HepG2 (cell line): ENCODE results near the gene ZMIZ1. TPM values are rescaled to one million over a fixed set of nuclear protein-coding genes. Genes with fewer than 3 reads are reported as not detected.
A peak's percentile ranks its signal among the peaks of the same experiment; 100 is the strongest.

Experiments used
- ATAC-seq: fragments of 200-7000 bp; cut with Tn5 transposase; 3 replicates; pipeline ENCODE4 v1.9.1; 2020; ENCODE audit warnings: mild to moderate bottlenecking, moderate library complexity
- BruUV-seq: library from RNA; stranded (reverse); fragments of 400-500 nt; replicated peaks from 2 replicates; lab custom pipeline; 2021; lab: Mats Ljungman, UMichigan
- CTCF ChIA-PET: fragments of 300-600 bp; formaldehyde crosslinking; extraction: SDS; loops from one replicate; lab custom pipeline; 2021; ENCODE audit warnings: low total read pairs, inconsistent platforms, low intra/inter-chr PET ratio; lab: Yijun Ruan, JAX
- POLR2A ChIA-PET: fragments of 350-600 bp; sonication (Branson Sonifier 250); formaldehyde crosslinking; loops from one replicate; lab custom pipeline; 2020; ENCODE audit warnings: antibody characterized with exemption, inconsistent platforms; lab: Yijun Ruan, JAX
- DNase-seq: peaks from one replicate; pipeline ENCODE4 v3.0.0-alpha.2; 2015; ENCODE audit warnings: low spot score
- FAIRE-seq: peaks from 3 replicates; lab custom pipeline; 2011; peaks lifted over from hg19 to GRCh38; lab: Jason Lieb, UNC
- H2AFZ ChIP-seq: one replicate; pipeline ENCODE4 v1.6.1; 2011; ENCODE audit warnings: low read length, inconsistent platforms
- H3K27ac ChIP-seq: fragments of 300-600 bp; 3 replicates; pipeline ENCODE4 v1.8.0; 2011; ENCODE audit warnings: mixed run types, mild to moderate bottlenecking, mixed read lengths, low read length, inconsistent platforms; ENCODE audit not compliant: insufficient read depth; ENCODE audit errors: extremely low read length
- H3K27me3 ChIP-seq, 2 experiments: fragments of 200-600 bp in 1 of 2; 2 replicates in 1 of 2; 3 replicates in 1 of 2; pipeline versions ENCODE4 v1.6.0 to v1.8.0; 2011; ENCODE audit warnings: low read length in 2 of 2, mild to moderate bottlenecking in 2 of 2, moderate library complexity in 2 of 2, inconsistent platforms in 1 of 2; ENCODE audit not compliant: insufficient read depth in 2 of 2, control insufficient read depth in 1 of 2
- H3K36me3 ChIP-seq, 2 experiments: fragments of 200-600 bp in 1 of 2; replicated peaks in 1 of 2; 2 replicates in 1 of 2; 3 replicates in 1 of 2; pipeline versions ENCODE4 v1.5.1 to v1.8.0; 2011; ENCODE audit warnings: low read length in 2 of 2, inconsistent platforms in 1 of 2; ENCODE audit not compliant: insufficient read depth in 2 of 2, control insufficient read depth in 1 of 2
- H3K4me1 ChIP-seq: 2 replicates; pipeline ENCODE4 v1.5.1; 2012; ENCODE audit warnings: low read length, inconsistent platforms; ENCODE audit not compliant: insufficient read depth
- H3K4me2 ChIP-seq: 2 replicates; pipeline ENCODE4 v1.6.0; 2011; ENCODE audit warnings: low read depth, low read length, inconsistent platforms
- H3K4me3 ChIP-seq, 3 experiments: fragments of 200-600 bp in 1 of 3; sonication (generic), shearing (Covaris generic) in 1 of 3; replicated peaks in 1 of 3; 2 replicates each; pipeline ENCODE4 v1.5.1; 2011 to 2016; ENCODE audit warnings: low read length in 3 of 3, inconsistent platforms in 2 of 3, low read depth in 2 of 3, mild to moderate bottlenecking in 2 of 3, control low read depth in 1 of 3, mixed read lengths in 1 of 3; ENCODE audit not compliant: insufficient read depth in 1 of 3
- H3K79me2 ChIP-seq: one replicate; pipeline ENCODE4 v1.6.1; 2011; ENCODE audit warnings: low read length, inconsistent platforms; ENCODE audit not compliant: insufficient read depth
- H3K9ac ChIP-seq: 2 replicates; pipeline ENCODE4 v1.6.0; 2011; ENCODE audit warnings: mild to moderate bottlenecking, low read depth, low read length, inconsistent platforms; ENCODE audit not compliant: insufficient read depth
- H3K9me3 ChIP-seq: 2 replicates; pipeline ENCODE4 v1.5.1; 2012; ENCODE audit warnings: mild to moderate bottlenecking, low read length
- H4K20me1 ChIP-seq: 2 replicates; pipeline ENCODE4 v1.6.0; 2011; ENCODE audit warnings: inconsistent platforms, mild to moderate bottlenecking, low read length, moderate library complexity; ENCODE audit not compliant: insufficient read depth
- ATF2 ChIP-seq: sonication (generic); formaldehyde crosslinking; IDR thresholded peaks from 2 replicates; pipeline ENCODE4 v1.4.0; 2020; ENCODE audit warnings: missing genetic modification reagents
- BRD4 ChIP-seq: sonication (generic); formaldehyde crosslinking; IDR thresholded peaks from 2 replicates; pipeline ENCODE4 v1.4.0; 2020; ENCODE audit warnings: missing genetic modification reagents
- KAT2B ChIP-seq: fragments of 150-350 bp; IDR thresholded peaks from 2 replicates; pipeline ENCODE4 v1.6.1; 2014; ENCODE audit warnings: low read depth, low read length, borderline replicate concordance
- LCORL ChIP-seq, 2 experiments: fragments of 450-650 bp in 1 of 2; sonication (generic) in 1 of 2; formaldehyde crosslinking in 1 of 2; IDR thresholded peaks; 2 replicates each; pipeline versions ENCODE4 v1.5.0 to v1.6.1; 2017 to 2020; ENCODE audit warnings: antibody characterized with exemption in 1 of 2, missing genetic modification reagents in 1 of 2
- ZNF768 ChIP-seq: sonication (generic); formaldehyde crosslinking; IDR thresholded peaks from 2 replicates; pipeline ENCODE4 v1.4.0; 2020; ENCODE audit warnings: missing genetic modification reagents
- ZNF891 ChIP-seq: sonication (generic); formaldehyde crosslinking; IDR thresholded peaks from 2 replicates; pipeline ENCODE4 v1.5.0; 2020; ENCODE audit warnings: mild to moderate bottlenecking, missing genetic modification reagents
- ZSCAN22 ChIP-seq: sonication (generic); formaldehyde crosslinking; IDR thresholded peaks from 2 replicates; pipeline ENCODE4 v1.4.0; 2020; ENCODE audit warnings: mild to moderate bottlenecking, missing genetic modification reagents
- WGBS: methylation state at CpG from one replicate; pipeline ENCODE4 v1.1.6; 2017; ENCODE audit warnings: low lambda C conversion rate; 5-methylcytosine and 5-hydroxymethylcytosine counted together
- in situ Hi-C: cut with HindIII; loops from 2 replicates; pipeline ENCODE4 v1.10.0; 2017; ENCODE audit warnings: low pct_unique_long_range_greater_than_20kb; ENCODE audit not compliant: extremely low pct_ligation_motif_present
- intact Hi-C: fragments of 100-400 bp; cut with micrococcal nuclease; formaldehyde crosslinking; loops from one replicate; pipeline ENCODE4 v1.10.0; 2022; ENCODE audit not compliant: unreplicated experiment
- polyA plus RNA-seq, 8 experiments: library from polyadenylated mRNA; depleted of rRNA in 3 of 8; stranded (reverse) in 7 of 8; unstranded in 1 of 8; fragments of >200 nt; fragmentation: Illumina TruSeq in 4 of 8; extraction: Trizol in 4 of 8; gene quantifications; 2 replicates each; pipeline versions ENCODE4 v1.2.1 to v1.2.3, GENCODE V29; 2011 to 2016; ENCODE audit warnings: low read depth in 4 of 8, missing spikeins in 1 of 8, mixed read lengths in 1 of 8; ENCODE audit not compliant: insufficient read depth in 1 of 8
- total RNA-seq, 5 experiments: library from RNA; depleted of rRNA; stranded (reverse); fragments of >200 nt; fragmentation: Illumina TruSeq; extraction: Trizol; gene quantifications; 2 replicates each; pipeline ENCODE4 v1.2.3, GENCODE V29; 2016; ENCODE audit warnings: low read depth in 1 of 5
- TF ChIP-seq, protein P1 (sequence below): sonication (generic); formaldehyde crosslinking; IDR thresholded peaks from 2 replicates; pipeline ENCODE4 v1.4.0; 2020; ENCODE audit warnings: missing genetic modification reagents, borderline replicate concordance

The ZMIZ1 gene
- total and polyA plus RNA-seq, 2 of the 13 experiments (the other 11 are each of a cell fraction or from before 2014, with no cell fraction given): 5.3 to 10.2 TPM

GRCh38 chr10:79023240-79024162 lies 45.3 kb upstream of the ZMIZ1 start:
- TF ChIP-seq ZNF891 (CRISPR knock-in tag) (0 out of 2 replicates have a peak, but pooled peaks have one; percentile 7), BRD4 (CRISPR knock-in tag) (no peak), LCORL (IDR thresholded peaks at IDR 0.05) (no peak), LCORL (CRISPR knock-in tag; IDR thresholded peaks at IDR 0.05) (no peak), ZSCAN22 (CRISPR knock-in tag) (0 out of 2 replicates have a peak, but pooled peaks have one; percentile 56), ATF2 (CRISPR knock-in tag) (no peak), KAT2B (peak; percentile 73; the same call in 1 of the 2 replicates), ZNF768 (peak; percentile 58; the same call in 1 of the 2 replicates)
- TF ChIP-seq, protein P1, sequence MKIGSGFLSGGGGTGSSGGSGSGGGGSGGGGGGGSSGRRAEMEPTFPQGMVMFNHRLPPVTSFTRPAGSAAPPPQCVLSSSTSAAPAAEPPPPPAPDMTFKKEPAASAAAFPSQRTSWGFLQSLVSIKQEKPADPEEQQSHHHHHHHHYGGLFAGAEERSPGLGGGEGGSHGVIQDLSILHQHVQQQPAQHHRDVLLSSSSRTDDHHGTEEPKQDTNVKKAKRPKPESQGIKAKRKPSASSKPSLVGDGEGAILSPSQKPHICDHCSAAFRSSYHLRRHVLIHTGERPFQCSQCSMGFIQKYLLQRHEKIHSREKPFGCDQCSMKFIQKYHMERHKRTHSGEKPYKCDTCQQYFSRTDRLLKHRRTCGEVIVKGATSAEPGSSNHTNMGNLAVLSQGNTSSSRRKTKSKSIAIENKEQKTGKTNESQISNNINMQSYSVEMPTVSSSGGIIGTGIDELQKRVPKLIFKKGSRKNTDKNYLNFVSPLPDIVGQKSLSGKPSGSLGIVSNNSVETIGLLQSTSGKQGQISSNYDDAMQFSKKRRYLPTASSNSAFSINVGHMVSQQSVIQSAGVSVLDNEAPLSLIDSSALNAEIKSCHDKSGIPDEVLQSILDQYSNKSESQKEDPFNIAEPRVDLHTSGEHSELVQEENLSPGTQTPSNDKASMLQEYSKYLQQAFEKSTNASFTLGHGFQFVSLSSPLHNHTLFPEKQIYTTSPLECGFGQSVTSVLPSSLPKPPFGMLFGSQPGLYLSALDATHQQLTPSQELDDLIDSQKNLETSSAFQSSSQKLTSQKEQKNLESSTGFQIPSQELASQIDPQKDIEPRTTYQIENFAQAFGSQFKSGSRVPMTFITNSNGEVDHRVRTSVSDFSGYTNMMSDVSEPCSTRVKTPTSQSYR (CRISPR knock-in tag): peak; percentile 29; the same call in 1 of the 2 replicates
- TF ChIP-seq, all 625 proteins: peak for 5
- Histone ChIP-seq H3K4me1 (peaks cover 85% of the 10 kb centered on the region), H3K9me3 (no peaks in the 10 kb centered on the region), H3K36me3 (no peaks in the 10 kb centered on the region), H3K27me3 (peaks cover 0 to 8% of the 10 kb centered on the region in 2 experiments; a peak in 3 of 5 replicates), H2AFZ (no peak overlapping the region), H3K4me3 (peak overlapping the region in 1 of 3 experiments; percentile 53; a peak in 2 of 6 replicates), H3K4me2 (peak overlapping the region; percentile 80), H3K9ac (no peak overlapping the region), H3K27ac (no peak overlapping the region), H4K20me1 (no peaks in the 10 kb centered on the region), H3K79me2 (no peaks in the 10 kb centered on the region)
- WGBS: 40% methylated on average over 9 of the region's 13 CpGs
- intact Hi-C loops (no loop called here), in situ Hi-C loops (no loop called here)
- FAIRE-seq: no peak
- CTCF ChIA-PET: no interaction called here
- ATAC-seq: no peak
- no peak for DNase-seq
- BruUV-seq: no TSS peak
- POLR2A ChIA-PET: no interaction called here
